Right forelimb (tissue), 1 donor: Measurements from ENCODE around the gene MTFP1.
"Not testable (repeated sequence)": the region's sequence is repeated elsewhere in the genome, so short reads cannot be mapped to it uniquely, and the experiment has no call there.

ENCODE experiments used
- DNase-seq: peaks from one replicate; pipeline ENCODE4 v3.0.0-alpha.2; 2018

Gene MTFP1

DNA sequence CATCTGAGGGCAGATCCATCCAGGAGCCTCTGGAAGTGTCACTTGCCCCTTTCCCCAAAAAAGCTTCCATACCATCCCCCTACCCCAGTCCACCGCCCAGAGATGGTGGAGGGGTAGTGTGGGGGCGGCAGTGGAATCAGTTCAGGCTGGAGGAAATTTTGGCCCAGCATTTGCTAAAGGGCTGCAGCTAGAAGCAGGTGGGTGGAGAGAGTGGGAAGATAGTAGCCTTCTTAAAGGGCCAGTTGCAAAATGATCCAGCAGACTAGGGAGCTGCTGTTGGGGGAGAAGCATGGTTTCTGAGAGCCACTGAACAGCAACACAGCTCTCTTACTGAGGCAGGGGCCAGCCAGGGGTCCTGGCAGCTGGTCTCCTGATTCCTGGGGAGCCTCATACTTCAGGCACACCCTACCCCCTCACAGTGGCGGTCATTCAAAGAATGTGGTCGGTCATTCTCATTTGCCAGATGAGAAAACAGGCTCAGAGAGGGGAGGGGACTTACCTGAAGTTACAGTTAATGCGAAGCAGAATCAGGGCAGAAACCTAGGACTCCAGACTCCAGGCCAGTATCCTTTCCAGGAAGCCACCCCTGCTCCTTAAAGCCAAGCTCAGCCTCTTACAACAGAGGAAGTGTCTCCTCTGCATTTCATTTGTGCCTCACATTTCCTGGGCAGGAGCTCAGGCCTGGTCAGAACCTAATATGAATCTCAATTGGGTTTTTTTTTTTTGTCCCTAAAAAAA is 23.4 kb upstream of the MTFP1 start:
- no peak for DNase-seq

DNA sequence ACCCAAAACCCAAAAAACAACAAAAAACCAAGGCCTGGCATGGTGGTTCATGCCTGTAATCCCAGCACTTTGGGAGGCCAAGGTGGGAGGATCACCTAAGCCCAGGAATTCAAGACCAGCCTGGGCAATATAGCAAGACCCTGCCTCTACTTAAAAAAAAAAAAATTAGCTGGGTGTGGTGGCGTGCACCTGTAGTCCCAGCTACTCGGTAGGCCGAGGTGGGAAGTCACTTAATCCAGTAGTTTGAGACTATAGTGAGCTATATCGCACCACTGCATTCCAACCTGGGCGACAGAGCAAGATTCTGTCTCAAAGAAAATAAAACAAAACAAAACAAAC is 22.8 kb upstream of the MTFP1 start:
- DNase-seq: not testable (repeated sequence)

DNA sequence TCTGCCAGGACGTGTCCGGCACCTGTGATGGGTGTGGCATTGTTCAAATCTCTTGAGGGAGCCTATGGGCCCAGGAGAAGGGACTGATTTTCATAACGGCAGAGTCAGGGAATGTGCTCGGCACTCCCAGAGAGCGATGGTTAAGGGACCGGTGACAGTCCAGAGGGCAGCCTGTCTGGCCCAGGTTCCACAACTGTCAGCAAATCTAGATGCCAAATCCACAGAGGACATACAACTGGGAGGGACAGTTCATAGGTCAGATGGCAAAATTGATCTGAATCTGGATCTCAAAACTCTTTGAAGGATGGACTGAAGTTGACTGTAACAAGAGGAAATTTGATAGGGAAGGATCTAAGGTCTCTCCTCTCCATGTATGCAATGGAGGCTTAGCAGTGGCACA is 21.3 kb upstream of the MTFP1 start:
- DNase-seq: no peak

DNA sequence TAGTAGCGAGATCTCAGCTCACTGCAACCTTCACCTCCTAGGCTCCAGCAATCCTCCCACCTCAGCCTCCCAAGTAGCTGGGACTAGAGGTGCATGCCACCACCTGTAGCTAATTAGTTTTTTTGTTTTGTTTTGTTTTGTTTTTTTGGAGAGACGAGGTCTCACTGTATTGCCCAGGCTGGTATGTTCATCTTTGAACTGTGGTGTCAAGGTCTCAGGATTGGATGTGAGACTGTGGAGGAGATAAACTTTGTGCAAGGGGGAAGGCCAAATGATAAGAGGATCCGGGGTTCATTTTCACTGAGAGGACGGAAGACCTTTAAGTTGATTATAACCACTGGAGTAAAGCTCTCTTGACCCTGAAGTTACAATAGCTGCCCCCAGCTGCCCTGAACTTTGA is 19.8 kb upstream of the MTFP1 start:
- no peak for DNase-seq

DNA sequence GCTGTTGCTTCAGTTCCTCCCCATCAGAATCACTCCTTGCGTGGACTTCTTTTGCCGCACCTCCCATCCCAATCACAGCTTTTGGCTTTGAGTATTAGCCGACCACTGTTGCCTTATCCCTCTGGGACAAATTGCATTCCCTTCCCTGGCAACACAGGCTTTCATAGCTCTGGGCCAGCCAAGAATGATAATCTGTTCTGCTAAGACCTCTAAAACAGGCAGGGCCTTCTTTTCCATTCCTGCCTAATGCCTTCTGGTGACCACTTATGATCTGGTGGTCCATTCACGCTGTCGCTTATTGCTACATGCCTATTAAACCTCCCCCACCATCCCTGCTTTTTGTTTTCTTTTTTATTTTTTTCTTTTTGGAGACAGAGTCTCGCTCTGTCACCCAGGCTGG is 19.2 kb upstream of the MTFP1 start:
- DNase-seq: no peak

DNA sequence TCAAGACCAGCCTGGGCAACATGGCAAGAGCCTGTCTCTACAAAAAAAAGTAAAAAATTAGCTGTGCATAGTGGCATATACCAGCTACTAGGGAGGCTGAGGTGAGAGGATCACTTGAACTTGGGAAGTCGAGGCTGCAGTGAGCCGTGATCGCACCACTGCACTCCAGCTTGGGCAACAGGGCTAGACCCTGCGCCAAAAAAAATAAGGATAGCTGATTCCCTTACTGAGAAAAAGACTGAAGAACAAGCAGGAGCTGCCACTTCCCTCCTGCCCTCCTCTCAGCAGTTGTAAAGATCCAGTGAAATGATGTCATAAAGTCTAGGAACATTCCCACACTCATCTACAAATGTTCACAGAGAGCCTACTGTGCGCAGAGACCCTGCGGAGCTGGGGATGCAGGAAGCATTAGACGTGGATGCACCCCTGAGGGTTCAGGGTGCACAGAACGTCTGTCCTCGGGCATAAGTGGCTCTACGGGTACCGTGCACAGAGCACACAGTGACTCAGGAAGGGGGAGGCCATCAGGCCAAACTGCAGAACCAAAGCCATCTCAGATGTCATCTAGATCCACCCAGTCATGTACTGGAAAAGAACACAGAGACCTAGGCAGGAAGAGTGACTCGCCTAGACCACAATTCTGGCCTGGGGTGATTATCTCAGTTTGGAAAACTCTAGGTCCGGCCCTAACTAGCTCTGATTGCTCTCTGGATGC is 17.0 kb upstream of the MTFP1 start:
- no peak for DNase-seq

DNA sequence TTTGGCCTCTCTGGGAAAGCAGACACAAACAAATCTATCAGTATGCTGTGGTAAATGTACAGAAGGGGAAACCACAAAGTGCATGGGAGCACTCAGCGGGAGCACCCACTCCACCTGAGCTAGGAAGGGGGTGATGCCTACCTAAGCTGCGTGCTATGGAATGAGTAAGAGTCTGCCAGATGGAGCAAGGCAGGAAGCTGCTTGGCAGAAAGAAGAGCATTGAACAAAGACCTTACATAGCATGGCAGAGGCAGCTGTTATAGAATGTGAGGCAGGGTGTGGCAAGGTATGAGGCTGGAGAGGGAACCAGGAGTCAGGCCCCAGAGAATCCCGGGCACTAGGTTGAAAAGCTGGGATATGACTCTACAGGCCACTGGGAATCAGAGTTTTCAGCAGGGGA is 13.8 kb upstream of the MTFP1 start:
- DNase-seq: no peak

DNA sequence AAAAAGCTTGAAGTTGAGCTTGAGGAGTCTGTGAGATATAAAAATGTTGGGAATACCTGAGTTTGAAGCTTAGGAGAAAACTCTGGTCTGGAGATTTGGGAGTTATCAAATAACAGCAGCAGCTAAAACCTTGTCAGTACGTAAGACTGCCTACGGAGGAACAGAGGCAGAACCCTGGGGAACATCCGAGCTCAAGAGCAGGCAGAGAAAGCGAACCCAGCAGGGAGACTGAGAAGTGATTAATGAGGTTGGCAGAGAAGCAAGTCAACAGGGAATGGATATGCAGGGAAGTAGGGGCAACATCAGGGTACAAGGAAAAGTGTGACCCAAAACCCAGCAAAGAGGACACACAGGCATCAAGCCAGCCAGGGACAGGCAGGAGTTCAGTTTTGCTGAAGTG is 12.6 kb upstream of the MTFP1 start:
- DNase-seq: no peak

DNA sequence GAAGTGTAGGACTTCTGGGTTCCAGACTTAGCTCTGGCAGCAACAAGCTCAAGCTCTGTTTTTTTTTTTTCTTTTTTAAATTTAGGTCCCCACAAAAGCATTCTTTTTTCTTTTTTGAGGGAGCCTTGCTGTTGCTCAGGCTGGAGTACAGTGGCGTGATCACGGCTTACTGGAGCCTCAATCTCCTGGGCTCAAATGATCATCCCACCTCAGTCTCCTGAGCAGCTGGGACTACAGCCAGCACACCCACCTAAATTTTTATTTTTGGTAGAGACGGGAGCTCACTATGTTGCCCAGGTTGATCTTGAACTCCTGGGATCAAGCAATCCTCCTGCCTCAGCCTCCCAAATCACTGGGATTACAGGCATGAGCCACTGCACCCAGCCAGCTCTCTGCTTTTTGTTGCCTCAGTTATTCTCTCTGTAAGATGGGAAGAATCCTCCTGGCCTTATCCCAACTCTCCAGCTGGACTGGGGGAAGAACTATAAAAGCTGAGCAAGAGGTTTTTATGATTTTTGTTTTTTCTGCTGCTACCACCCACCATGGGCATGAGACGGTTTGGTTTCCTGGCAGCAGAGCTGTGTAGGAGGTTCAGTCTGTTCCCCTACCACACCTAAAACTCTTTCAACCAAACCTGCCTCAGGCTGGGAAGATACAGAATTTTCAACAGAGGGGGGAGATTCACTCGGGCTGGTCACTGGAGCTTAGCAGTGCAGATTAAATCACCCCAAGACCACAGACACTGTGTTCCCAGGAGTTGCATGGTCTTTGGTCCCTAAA is 11.6 kb upstream of the MTFP1 start:
- DNase-seq: no peak

DNA sequence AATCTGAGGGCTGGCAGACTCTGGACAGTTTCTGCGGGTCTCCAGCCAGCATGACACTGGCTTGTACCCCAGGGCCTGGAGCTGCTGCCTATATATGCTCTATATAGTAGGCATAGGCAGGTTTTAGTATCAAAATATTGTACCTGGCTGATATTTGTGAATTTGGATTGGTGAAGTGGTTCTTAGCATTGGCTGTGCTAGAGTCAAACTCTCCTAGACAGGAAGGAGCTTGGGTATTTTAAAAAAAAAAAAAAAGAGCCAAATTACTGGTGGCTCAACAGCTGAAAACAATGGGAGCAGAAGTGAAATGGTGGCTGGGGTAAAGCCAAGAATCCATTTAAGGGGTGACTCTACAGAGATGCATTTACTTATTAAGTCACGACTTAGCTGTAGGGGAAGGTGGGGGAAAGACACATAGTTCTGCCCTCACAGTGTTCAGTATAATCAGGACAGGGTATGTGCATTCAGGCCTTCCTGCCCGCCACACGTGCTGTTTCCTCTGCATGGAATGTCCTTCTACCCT is 11.0 kb upstream of the MTFP1 start:
- DNase-seq: no peak

DNA sequence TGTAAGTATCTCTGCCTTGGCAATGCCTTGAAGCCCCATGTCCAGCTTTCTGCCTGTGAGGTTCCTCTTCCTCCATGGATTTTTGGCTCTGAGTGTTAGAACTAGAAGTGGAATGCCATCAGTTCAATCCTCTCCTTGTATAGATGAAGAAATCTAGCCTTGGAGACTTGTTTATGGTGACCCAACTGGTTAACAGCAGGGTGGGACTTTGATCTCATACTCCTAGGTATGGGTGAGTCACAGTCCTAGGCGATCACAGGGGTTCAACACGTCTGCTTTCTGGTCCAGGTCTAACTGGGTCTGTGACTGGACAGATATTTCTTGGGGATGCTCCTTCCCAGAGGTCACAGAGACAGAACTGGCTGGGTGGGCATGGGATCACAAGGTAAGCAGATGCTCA is 9.2 kb upstream of the MTFP1 start:
- no peak for DNase-seq

DNA sequence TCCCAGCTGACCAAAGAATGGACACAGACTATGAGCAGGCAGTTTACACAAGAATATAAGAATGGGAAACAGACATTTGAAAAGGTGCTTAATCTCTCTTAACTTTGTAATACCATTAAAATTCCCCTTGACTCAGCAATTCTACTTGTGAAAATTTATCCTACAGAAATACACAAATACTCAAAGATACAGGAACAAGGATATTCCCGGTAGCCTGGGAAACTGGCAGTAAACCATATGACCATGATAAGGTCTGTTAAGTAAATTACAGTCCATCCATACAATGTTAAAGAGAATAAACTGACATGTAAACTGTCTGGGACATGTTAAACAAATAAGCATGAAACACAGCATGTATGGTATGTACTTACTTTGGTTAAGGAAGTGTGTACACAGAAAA is 8.7 kb upstream of the MTFP1 start:
- no peak for DNase-seq

DNA sequence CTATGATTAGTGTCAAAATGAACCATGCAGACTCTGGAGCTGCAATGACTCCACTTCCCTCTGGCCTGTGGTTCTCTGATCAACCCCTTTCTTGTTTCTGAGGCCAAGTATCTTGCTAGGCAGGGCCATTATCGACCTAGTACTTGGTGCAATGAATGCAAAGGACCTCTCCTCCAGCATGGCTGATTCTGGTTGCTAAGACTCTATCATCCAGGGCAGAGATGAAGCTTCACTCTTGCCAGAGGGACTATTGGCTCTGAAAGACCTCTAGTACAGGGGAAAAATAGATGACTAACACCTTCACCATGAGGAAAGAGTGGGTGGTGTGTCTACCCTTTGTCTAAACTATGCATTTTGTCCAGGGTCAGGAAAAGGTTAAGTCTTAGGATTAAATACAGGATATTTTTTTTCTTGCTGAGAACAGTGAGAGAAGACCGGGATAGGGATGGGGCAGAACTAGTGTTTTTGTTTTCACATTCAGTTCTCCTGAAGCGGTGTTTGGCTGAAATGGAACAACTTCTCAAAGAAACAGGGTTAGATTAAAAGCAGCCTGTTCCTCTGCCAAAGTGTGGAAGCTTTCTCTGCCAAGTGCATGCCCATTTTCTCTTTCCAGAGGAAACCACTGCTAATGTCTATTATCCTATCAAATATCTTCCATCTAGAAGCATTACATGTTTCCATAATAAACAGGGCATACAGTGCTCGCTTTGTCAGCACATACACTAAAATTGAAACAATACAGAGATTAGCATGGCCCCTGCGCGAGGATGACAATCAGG is 5.0 kb upstream of the MTFP1 start:
- no peak for DNase-seq

DNA sequence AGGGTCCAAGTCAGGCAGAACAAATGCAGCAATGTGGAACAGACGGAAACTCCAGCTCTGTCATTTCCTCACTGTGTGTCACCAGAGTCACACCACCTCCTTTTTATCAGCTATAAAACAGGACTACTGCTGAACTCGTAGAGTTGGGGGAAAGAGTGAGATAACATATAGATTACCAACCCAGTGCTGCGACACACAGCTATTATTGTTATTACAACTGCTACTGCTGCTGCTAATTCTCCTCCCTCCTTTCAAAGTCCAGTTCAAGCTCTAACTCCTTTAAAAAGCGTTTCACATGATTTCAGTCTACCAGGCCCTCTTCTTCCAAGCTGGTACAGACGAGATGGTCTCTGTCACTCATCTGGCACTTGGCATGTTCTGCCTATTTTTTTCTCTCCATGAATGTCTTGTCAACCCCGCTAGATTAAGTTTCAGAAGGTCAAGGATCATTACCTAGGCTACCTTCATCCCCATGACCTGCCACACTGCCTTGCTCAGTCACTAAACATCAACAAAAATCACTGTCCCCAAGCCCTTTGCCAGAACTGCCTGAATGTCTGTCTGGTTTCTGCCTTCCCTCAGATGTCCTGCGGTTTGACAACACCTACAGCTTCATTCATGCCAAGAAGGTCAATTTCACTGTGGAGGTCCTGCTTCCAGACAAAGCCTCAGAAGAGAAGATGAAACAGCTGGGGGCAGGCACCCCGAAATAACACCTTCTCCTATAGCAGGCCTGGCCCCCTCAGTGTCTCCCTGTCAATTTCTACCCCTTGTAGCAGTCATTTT is 3.7 kb upstream of the MTFP1 start:
- DNase-seq: no peak

DNA sequence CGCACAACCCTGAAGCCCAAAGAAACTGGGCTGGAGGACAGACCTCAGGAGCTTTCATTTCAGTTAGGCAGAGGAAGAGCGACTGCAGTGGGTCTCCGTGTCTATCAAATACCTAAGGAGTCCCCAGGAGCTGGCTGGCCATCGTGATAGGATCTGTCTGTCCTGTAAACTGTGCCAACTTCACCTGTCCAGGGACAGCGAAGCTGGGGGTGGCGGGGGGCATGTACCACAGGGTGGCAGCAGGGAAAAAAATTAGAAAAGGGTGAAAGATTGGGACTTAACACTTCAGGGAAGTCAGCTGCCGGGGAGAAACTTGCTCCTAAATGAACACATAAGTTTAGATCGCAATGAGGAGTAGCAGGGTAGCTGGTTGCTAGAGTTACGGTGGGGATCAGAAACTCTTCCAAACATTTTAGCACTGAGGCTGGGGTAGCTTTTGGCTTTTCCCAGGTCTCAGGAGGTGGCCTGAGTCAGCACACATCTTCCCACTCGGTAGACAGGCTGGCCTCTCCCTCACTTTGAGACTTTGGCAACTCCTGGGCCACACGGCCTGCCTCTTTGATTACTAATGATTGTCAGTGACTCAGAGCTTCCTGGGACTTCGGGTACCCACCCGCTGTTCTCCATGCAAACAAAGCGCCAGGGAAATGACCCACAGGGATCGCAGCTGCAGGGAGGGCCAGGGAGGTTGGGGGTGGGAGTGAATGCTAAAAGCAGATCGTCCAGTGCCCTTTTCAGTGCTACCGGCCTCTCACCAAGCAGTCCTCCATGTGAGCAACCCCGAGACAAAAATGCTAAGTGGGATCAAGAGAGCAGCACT is 2.9 kb upstream of the MTFP1 start:
- peak; percentile 67 for DNase-seq

DNA sequence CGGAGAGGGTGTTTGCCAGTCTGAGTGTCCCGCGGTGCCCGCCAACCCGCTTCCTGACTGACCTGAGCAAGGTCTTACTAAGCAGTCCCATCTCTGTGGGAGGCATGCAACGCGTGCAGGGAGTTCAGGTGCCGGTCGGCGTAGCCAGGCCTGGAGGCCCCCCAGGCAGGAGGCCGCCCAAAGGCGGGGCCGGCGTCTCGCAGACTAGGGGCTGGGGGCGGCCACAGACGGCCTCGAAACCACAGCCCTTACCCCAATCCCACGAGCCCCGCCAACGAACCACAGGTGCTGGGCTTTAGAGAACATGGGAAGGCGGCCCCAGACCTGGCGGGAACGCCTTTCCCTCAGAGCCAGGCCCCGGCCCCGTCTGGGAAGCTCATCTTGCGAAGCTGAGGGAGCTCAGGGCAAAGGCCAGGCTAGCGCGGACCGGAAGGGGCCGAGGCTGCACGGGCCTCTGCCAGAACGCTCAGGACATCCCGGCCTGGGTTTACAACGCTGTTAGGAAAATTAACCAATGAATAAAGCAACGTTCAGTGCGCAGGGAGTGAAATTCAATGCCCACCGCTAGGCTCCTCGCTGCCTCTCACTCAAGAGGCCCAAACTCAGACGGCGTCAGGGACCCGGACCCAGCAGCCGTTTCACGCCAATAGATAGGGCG is 2.1 kb upstream of the MTFP1 start:
- DNase-seq: no peak

DNA sequence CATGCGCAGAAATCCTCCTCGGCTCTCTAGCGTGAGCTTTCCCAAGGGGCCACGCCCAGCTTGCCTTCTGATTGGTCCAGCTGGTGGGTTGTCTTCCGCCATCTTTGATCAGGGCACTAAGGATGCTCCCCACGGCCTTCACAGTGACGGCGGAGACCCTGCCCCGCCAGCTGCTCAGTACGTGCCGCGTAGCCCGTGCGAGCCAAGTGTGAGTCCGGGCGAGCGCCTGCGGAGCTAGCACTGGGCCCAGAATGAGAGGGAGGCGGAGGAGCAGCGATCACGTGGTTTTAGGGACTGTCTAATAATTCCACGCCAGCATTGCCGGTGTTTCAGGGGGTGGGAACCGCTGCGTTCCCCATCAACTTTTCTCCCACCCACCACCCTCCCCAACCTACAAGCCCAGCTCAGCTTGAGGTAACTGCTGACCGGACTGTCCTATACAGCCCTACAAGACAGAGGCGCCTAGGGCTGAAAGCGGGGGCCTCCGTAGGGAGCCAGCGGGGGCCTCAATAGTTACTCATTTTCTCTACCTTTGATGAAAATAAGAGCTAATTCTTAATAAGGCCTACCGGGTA is 1.5 kb upstream of the MTFP1 start:
- DNase-seq: peak; percentile 99

DNA sequence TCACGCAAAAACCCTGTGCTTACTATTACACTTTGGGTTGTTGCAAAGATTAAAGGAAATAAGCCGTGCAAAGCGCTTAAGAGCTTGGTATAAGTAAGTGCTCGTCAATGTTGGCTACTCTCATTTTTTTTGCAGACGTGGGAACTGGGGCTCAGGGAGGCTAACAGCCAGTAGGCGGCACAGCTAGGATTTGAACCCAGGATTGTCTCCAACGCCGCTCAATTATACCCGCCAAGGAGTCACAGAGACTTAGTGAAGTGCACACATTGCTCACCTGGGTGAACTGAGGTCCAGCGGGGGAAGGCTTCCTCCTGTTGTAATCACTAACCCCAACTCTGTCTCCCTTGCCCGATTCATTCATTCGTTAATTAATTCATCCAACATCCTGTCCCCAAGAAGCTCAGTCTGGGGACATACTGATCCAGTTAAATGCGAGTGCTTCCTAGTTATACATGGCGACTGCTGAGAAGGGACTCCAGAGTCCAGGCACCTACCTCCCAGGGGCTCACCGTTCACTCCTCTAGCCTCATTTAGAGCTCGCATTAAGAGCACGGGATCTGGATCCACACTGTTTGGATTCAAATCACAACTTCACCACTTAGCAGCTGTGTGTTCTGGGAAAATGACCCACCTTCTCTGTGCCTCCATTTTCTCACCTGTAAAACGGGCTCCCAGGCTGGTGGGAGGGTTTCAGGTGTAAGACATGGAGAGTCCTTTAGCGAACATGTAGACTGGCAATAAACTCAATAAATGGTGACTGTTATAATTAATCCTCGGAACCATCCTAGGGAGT is 838 bp upstream of the MTFP1 start:
- no peak for DNase-seq

DNA sequence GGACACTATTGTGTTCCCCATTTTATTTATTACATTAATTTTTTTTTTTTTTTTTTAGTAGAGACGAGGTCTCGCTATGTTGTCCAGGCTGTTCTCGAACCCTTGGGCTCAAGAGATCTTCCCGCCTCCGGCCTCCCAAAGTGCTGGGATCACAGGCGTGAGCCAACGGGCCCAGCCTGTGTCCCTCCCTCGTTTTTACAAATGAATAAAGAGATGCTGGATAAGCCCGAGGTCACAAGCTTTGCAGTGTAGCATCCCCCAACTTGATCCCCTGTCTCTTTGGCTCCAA is 297 bp upstream of the MTFP1 start:
- no peak for DNase-seq
